ENCODE results near the gene CYBB.
"Not testable (repeated sequence)": the region's sequence is repeated elsewhere in the genome, so short reads cannot be mapped to it uniquely, and the experiment has no call there.

The CYBB gene

GRCh38 chrX:37779857-37780256 is at the start of gene CYBB:
TSS of gene CYBB (plus strand) at chrX:37780059. CDS start at chrX:37780078, 19 bp downstream.
- DNase-seq = no peak

DNA sequence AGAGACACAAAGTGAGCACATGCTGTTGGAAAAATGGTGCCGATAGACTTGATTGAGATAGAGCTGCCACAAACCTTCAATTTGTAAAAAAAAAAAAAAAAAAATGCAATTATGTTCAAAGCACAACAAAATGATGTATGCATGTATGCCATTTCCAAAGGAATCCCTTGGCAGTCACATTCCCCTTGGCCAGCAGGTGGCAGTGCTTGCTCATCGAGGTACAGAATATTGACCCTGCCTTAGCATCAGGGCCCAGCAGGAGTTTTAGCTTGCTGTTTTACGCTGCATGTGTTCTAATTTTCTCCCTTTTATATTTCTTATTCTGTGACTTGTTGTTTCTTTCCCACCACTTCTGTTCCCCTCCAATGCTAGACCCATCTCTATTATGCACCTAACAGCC is 34.5 kb upstream of the CYBB start:
- DNase-seq = peak; percentile 32

DNA sequence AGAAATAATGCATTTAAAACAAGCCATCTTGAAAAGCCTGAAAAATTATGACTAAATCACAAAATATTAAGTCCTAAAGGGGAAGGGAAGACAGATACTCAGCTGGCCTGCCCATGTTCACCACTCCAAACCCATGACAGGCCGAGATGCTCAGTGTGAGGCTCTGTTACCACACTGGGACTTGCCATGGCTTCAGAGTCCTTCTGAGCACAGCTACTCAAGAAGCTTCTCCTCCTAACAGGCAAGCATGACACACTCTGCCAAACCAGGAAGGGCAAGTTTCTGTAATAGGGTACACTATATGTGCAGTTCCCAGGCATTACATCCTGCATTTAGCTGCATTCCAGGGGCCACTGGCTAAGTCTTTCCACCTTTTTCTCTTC is 34.0 kb upstream of the CYBB start:
- no peak for DNase-seq

GRCh38 chrX:37746218-37746941 is 33.5 kb upstream of the CYBB start:
- DNase-seq = no peak

GRCh38 chrX:37746951-37747350 is 32.9 kb upstream of the CYBB start:
- no peak for DNase-seq

GRCh38 chrX:37752281-37752680 is 27.6 kb upstream of the CYBB start:
- no peak for DNase-seq

- DNase-seq = no peak
Measured at GRCh38 chrX:37752936-37753335, 26.9 kb upstream of the CYBB start.

DNA sequence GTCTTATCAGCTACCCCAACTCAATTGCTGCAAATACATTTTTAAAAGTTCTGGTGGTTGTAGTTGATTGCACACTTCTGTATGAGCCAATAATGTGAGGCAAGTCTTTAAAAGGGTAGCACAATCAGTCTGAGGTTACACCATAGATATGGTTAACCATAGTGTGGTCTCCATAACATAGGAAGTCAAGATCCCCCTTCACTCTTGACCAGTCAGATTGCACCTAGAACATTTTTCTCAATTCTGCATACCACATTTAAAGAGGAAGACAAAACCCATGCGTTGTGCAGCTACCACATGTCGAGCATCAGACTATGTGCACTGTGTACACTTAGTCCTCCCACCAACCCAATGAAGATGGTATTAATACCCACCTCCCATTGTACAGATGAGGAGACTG is 26.5 kb upstream of the CYBB start:
- no peak for DNase-seq

DNA sequence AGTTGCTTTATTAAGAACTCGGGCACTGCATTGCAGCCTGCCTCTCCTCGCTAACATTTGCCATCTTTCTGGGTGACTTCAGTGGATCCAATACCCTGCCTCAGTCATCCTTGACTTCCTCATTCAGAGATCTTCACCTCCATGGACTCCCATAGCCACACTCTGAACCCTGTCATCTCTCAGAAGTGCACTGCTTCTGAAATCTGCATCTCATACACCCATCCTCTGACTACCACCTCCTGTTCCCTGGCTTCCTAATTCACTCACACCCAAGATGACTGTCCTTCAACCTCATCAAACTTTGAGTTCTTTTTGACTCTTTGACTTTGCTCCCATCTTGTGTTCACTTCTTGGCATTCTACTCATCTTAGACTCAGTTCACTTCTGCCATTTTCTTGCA is 25.3 kb upstream of the CYBB start:
- no peak for DNase-seq

GRCh38 chrX:37755025-37755424 is 24.8 kb upstream of the CYBB start:
- no peak for DNase-seq

DNA sequence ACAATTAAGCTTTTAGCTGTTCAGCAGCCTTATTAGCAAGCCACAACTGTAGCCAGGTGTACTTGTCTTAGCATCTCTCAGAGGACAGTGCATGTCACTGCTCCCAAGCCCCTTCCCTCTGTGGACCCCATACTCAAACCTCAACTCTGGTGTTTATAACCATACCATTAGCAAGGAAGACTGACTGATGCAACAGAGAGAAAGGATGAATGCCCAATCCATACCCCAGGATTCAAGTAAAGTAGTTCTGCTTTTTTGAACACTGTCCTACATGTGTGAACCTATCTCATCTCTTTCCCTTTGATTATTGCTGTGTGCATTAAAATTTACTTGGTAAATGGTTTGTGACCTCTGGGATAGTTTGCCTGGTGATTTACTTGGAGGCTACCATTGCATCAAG is 22.8 kb upstream of the CYBB start:
- DNase-seq = no peak

DNA sequence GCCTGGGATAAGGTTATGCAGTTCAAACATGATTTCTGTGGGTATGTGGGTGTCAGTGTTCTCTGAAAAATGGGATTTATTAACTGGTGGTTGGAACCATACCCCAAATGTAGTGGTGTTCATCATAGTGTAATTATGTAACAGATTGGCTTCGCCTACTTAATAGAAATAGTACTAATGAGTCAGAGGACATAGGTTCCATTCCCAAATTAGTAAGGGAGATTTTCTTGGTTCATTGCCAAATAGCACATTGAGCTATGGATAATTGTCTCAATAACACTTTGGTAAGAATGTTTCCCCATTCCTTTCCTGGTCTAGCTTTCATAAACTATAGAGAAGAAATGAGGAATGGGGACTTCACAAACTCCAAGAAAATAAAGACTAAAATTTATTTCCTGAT is 20.5 kb upstream of the CYBB start:
- DNase-seq = no peak

GRCh38 chrX:37759878-37760418 is 19.9 kb upstream of the CYBB start:
- no peak for DNase-seq

GRCh38 chrX:37763400-37763799 is 16.5 kb upstream of the CYBB start:
- no peak for DNase-seq

DNA sequence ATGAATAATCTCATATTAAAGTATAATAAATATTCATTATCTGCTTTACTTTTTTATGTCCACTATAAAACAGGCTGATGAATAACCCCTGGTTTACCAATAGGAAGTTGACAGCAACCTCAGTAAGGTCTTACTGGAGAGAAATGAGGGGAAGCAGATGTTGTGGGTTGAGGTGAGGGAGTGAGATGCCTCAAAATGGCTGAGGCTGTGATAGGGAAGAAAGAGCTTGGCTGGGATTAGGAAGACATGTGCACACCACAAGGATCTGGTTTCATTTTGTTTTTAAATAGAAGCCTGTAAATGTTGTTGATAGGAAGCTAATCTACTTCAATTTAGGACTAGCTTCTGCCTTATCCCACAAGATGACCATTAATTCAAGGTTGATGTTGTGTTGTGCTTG is 14.4 kb upstream of the CYBB start:
- no peak for DNase-seq

DNA sequence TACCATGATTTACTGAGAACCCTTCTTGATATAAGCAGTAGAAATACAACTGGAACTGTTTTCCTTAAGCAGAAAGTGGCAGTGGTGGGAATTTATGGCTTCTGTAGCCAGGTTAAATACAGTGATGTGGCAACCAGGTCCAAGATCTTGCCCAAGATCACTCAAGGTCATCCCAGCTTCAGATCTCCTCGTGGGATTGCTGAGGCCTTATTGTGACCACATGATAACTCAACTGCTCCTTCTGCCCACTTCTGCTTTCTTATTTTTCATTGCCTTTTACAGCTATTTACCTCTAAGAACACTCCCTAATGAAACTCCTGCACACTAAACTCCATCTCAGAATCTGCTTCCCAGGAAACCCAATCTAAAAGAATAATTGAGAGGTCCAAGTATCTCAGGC is 12.4 kb upstream of the CYBB start:
- no peak for DNase-seq

GRCh38 chrX:37768866-37769265 is 11.0 kb upstream of the CYBB start:
- not testable (repeated sequence) for DNase-seq

GRCh38 chrX:37776283-37776986 is 3.4 kb upstream of the CYBB start:
- no peak for DNase-seq

- DNase-seq = no peak
Measured at GRCh38 chrX:37776987-37777325, 2.9 kb upstream of the CYBB start.

DNA sequence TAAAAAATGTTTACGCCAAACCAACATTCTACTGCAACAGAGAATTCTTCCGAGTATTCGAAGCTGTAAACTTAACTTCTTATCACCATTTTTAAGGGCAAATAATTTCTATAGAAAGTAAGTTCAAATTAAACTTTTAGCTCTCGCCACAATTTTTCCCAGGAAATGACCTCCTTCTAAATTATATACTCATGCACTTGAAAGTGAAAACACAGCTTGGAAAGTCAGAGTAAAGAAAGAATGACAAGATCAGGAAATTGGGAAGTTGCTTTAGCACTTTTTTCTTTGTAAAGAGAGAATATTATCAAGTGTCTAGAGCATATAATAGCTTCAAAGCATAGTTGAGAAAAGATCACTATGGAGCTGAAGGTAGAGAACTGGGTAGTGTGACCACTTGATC is 1.2 kb downstream of the CYBB start:
- no peak for DNase-seq

- DNase-seq = no peak
Measured at GRCh38 chrX:37781814-37782213, 2.0 kb downstream of the CYBB start.

- DNase-seq = no peak
Measured at GRCh38 chrX:37782359-37782758, 2.5 kb downstream of the CYBB start.

GRCh38 chrX:37783305-37783704 is 3.4 kb downstream of the CYBB start:
- DNase-seq = no peak

DNA sequence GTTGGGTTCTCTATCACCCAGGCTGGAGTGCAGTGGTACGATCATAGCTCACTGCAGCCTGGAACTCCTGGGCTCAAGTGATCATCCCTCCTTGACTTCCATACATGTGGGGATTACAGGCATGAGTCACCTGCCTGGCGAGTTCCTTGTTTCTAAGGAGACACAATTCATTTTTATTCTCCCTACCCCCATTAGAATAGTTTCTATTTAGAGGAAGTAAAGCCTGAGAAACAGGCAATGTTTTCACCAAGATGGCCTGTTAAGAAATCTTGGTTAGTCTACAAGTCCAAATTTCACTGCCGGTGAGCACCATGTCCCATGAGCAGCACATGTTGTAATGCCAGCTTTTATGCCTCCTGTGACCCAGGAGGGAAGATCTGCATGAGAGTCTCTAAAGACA is 5.7 kb downstream of the CYBB start:
- DNase-seq = no peak

Data from NCI-H526 treated with DMSO at 0.1 percent for 48 hours (cell line).